Heart left ventricle (tissue), 16 donors: ENCODE data around the gene PRKCH. TPM values are rescaled to one million over a fixed set of nuclear protein-coding genes. Genes with fewer than 3 reads are reported as not detected.
A peak's percentile ranks its signal among the peaks of the same experiment; 100 is the strongest.

Experiments
- ATAC-seq, 4 donors: fragments of 200-7000 bp; cut with Tn5 transposase; one replicate each; pipeline ENCODE4 v1.9.1; 2020 to 2022; ENCODE audit warnings: moderate library complexity in 4 of 4, mild to moderate bottlenecking in 3 of 4, moderate number of reproducible peaks in 1 of 4
- DNase-seq, 5 donors: peaks; one replicate each; pipeline ENCODE4 v3.0.0-alpha.2; 2020
- H3K27ac ChIP-seq, 12 donors: fragments of 200-600 bp; sonication (generic) in 4 of 12; one replicate each; pipeline versions ENCODE4 v1.5.0 to v1.8.0; 2016 to 2022; ENCODE audit warnings: mild to moderate bottlenecking in 2 of 12
- H3K27me3 ChIP-seq, 9 donors: fragments of 200-600 bp; sonication (generic) in 2 of 9; one replicate each; pipeline versions ENCODE4 v1.5.1 to v1.8.0; 2016 to 2022; ENCODE audit warnings: mild to moderate bottlenecking in 3 of 9
- H3K36me3 ChIP-seq, 9 donors: fragments of 200-600 bp; sonication (generic) in 2 of 9; one replicate each; pipeline versions ENCODE4 v1.5.0 to v1.8.0; 2018 to 2022; ENCODE audit warnings: mild to moderate bottlenecking in 2 of 9
- H3K4me1 ChIP-seq, 12 donors: fragments of 200-600 bp; sonication (generic) in 4 of 12; one replicate each; pipeline versions ENCODE4 v1.5.0 to v1.8.0; 2016 to 2022; ENCODE audit warnings: mild to moderate bottlenecking in 3 of 12
- H3K4me3 ChIP-seq, 12 donors: fragments of 200-600 bp; sonication (generic) in 4 of 12; one replicate each; pipeline versions ENCODE4 v1.5.0 to v1.8.0; 2017 to 2022; ENCODE audit warnings: mild to moderate bottlenecking in 9 of 12, moderate library complexity in 4 of 12
- H3K9me3 ChIP-seq, 12 donors: fragments of 200-600 bp; sonication (generic) in 4 of 12; one replicate each; pipeline versions ENCODE4 v1.5.0 to v1.8.0; 2016 to 2022; ENCODE audit warnings: mild to moderate bottlenecking in 1 of 12
- POLR2A ChIP-seq, 2 donors: fragments of 450-650 bp; IDR thresholded peaks; one replicate each; pipeline ENCODE4 v1.6.1; 2017; ENCODE audit warnings: antibody characterized with exemption in 2 of 2, mild to moderate bottlenecking in 2 of 2, moderate library complexity in 2 of 2
- WGBS, 4 donors: extraction: QIAGEN DNeasy Blood & Tissue Kit in 2 of 4; methylation state at CpG; one replicate each; pipeline versions ENCODE4 v1.1.5 to v1.1.7; 2013 to 2018; 5-methylcytosine and 5-hydroxymethylcytosine counted together
- intact Hi-C, 10 donors: fragments of 100-400 bp; cut with DNase I; formaldehyde crosslinking; loops; one replicate each; pipeline versions ENCODE4 v1.11.1 to v1.14.2; 2022
- polyA plus RNA-seq, 2 donors: library from polyadenylated mRNA; stranded (reverse); fragments of 200-250 nt; gene quantifications; one replicate each; pipeline ENCODE4 v1.2.3, GENCODE V29; 2013
- total RNA-seq, 9 donors: library from RNA; depleted of rRNA in 2 of 9; stranded (reverse); fragments of >200 nt in 2 of 9; fragmentation: NEBNext Ultra II Directional in 3 of 9; extraction: Animal tissue kit (Norgen Biotek cat#: 25700) in 3 of 9; gene quantifications; one replicate each; pipeline versions ENCODE4 v1.1.0 to v1.2.4, GENCODE V29; 2016 to 2023
- TF ChIP-seq, protein P1 (sequence below), 12 donors: fragments of 200-600 bp; sonication (generic) in 4 of 12; IDR thresholded peaks; one replicate each; pipeline versions ENCODE4 v1.5.0 to v1.8.0; 2018 to 2022; ENCODE audit warnings: antibody characterized with exemption in 12 of 12, mild to moderate bottlenecking in 5 of 12
- donor health status: ischemic (EF 13 %, LVEDD 7.1; RV severe dilation, severe dysfunction).
- donor health status: healthy with polysubstance abuse.
- donor health status: DM: no; HTN: yes; CAD: no.
- donor health status: DM: no; HTN: no; CAD: no.
- donor health status: ischemic (EF 25% LVEDD 6.9; RV normal size, moderate dysfunction).
- donor health status: ischemic (EF 25% LVEDD 5.7; RV mildly dilated, moderate dysfunction).
- donor health status: healthy.
- donor health status: DM: yes; HTN: yes; CAD: no.
- donor health status: ischemic (EF 35%, LVEDD 5.7; RV mildly dilated, moderate dysfunction).
- donor health status: nonischemic (EF 11% LVEDD 7.7; RV severe dilation, severe dysfunction).
- donor health status: DM: yes; HTN: yes; CAD: no.
- donor health status: PGD.
- donor health status: ischemic (EF 29% LVEDD 5.4; RV normal size, mild dysfunction).
- donor health status: nonischemic (EF 23%, LVEDD 6.1; RV moderate dilation, normal function).

PRKCH gene
- total and polyA plus RNA-seq, 11 donors: 6.1 to 49.2 (median 21.7) TPM

- H3K4me1 ChIP-seq: peaks cover 2 to 67% (median 32%) of the 10 kb centered on the region in 12 donors
- peak; percentile 66 to 87 (median 73) for DNase-seq
- peak overlapping the region; percentile 31 to 94 (median 76) for H3K27ac ChIP-seq
- no peaks in the 10 kb centered on the region for H3K27me3 ChIP-seq
- TF ChIP-seq POLR2A (IDR thresholded peaks at IDR 0.05): no peak
- TF ChIP-seq, protein P1, sequence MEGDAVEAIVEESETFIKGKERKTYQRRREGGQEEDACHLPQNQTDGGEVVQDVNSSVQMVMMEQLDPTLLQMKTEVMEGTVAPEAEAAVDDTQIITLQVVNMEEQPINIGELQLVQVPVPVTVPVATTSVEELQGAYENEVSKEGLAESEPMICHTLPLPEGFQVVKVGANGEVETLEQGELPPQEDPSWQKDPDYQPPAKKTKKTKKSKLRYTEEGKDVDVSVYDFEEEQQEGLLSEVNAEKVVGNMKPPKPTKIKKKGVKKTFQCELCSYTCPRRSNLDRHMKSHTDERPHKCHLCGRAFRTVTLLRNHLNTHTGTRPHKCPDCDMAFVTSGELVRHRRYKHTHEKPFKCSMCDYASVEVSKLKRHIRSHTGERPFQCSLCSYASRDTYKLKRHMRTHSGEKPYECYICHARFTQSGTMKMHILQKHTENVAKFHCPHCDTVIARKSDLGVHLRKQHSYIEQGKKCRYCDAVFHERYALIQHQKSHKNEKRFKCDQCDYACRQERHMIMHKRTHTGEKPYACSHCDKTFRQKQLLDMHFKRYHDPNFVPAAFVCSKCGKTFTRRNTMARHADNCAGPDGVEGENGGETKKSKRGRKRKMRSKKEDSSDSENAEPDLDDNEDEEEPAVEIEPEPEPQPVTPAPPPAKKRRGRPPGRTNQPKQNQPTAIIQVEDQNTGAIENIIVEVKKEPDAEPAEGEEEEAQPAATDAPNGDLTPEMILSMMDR (IDR thresholded peaks at IDR 0.05): peak in 1 of 12 donors; percentile 7
- intact Hi-C loops: loop anchor here in 8 of 10 donors (5.0 to 10.0 kb wide), 6 partner anchors 34 to 136 kb away; partner anchors contain the start of gene HIF1A (in 5 of the 8)
- H3K4me3 ChIP-seq: no peak overlapping the region
- no peaks in the 10 kb centered on the region for H3K36me3 ChIP-seq
- peak; percentile 52 to 90 (median 80) for ATAC-seq
- 32 to 42% (median 37%) methylated on average over 8 of the region's 8 CpGs for WGBS, 4 donors
- no peaks in the 10 kb centered on the region for H3K9me3 ChIP-seq
Observed at GRCh38 chr14:61561657-61562276, 240.4 kb downstream of the PRKCH start.

GRCh38 chr14:61562321-61563161 is 241.2 kb downstream of the PRKCH start:
- no peaks in the 10 kb centered on the region for H3K27me3 ChIP-seq
- DNase-seq: no peak
- peaks cover 2 to 71% (median 35%) of the 10 kb centered on the region in 12 donors for H3K4me1 ChIP-seq
- H3K27ac ChIP-seq: peak overlapping the region in 11 of 12 donors; percentile 42 to 94 (median 77)
- no peaks in the 10 kb centered on the region for H3K36me3 ChIP-seq
- ATAC-seq: no peak
- H3K4me3 ChIP-seq: no peak overlapping the region
- WGBS, 4 donors: 94 to 100% (median 96%) methylated on average over 7 of the region's 7 CpGs
- TF ChIP-seq, protein P1 (IDR thresholded peaks at IDR 0.05): no peak
- TF ChIP-seq POLR2A (IDR thresholded peaks at IDR 0.05): no peak
- intact Hi-C loops: loop anchor here in 8 of 10 donors (5.0 to 10.0 kb wide), 6 partner anchors 35 to 135 kb away; partner anchors contain the start of gene HIF1A (in 5 of the 8)
- no peaks in the 10 kb centered on the region for H3K9me3 ChIP-seq

DNA sequence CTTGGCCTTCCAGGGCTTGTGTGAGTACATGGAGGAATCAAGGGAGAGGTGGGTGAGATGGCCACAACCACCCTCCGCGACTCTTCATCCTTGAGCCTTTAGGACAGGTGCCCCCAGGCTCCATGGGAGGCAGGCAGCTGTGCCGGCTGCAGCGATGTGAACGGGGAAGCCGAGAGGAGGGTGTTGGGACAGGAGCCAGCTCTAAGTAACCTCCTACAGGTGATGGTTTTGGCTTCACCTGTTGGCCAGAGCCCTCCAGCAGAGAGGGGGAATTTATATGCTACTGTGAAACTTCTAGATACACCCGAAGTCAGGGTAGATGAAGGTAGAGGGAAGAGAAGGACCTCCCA is 241.8 kb downstream of the PRKCH start:
- Histone ChIP-seq H3K4me3 (no peak overlapping the region), H3K36me3 (no peaks in the 10 kb centered on the region), H3K27me3 (no peaks in the 10 kb centered on the region), H3K27ac (peak overlapping the region in 1 of 12 donors; percentile 94), H3K4me1 (peaks cover 2 to 77% (median 39%) of the 10 kb centered on the region in 12 donors), H3K9me3 (no peaks in the 10 kb centered on the region)
- no peak for ATAC-seq
- WGBS, 4 donors: 95 to 100% (median 99%) methylated on average over 7 of the region's 7 CpGs
- TF ChIP-seq, protein P1 (IDR thresholded peaks at IDR 0.05): no peak
- no peak for TF ChIP-seq POLR2A (IDR thresholded peaks at IDR 0.05)
- intact Hi-C loops: loop anchor here in 8 of 10 donors (5.0 to 10.0 kb wide), 6 partner anchors 36 to 134 kb away; partner anchors contain the start of gene HIF1A (in 5 of the 8)
- no peak for DNase-seq
